Measurements from ENCODE around the gene AUTS2.

AUTS2 gene

GRCh38 chr7:70047384-70047783 lies 449.1 kb downstream of the AUTS2 start:
- no peak for DNase-seq

DNA sequence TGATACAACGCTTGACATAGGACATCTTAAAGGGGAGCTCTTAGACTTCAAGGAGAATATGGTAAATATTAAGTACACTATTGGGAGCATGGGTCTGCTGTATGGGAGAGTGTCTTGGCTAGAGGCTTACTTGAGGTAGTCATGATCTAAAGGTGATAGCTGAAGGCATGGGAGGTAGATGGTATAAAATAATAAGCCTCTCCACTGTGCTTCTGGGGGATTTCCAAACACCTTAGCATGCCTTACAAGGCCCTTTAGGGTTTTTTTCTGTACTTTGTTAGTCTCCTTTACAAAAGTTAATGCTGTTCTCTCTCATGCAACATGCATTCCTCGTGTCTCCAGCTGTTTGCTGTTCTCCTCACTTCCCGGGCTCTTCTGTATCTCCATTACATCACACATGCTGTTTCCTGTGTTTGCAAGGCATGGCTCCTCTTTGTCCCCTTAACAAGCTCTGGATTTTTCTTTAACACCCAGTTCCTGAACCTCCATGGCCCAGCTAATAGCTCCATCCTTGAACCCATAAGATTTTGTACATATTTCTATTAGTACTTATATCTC lies 449.7 kb downstream of the AUTS2 start:
- DNase-seq: no peak

GRCh38 chr7:70051726-70052125 lies 453.5 kb downstream of the AUTS2 start:
- no peak for DNase-seq

- DNase-seq: peak; percentile 61
Observed at GRCh38 chr7:70052691-70053090, 454.4 kb downstream of the AUTS2 start.

DNA sequence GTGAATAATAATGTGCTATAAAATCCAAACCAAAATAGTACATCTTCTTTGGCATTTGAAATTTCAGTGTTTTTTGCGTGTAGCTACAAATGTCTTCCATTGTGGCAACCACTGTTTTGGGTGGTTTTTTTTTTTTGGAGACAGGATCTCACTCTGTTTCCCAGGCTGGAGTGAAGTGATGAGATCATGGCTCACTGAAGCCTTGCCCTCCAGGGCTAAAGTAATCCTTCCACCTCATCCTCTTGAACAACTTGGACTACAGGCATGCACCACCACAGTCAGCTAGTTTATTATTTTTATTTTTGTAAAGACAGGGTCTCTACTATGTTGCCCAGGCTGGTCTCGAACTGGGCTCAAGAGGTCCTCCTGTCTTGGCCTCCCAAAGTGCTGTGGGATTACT lies 455.1 kb downstream of the AUTS2 start:
- DNase-seq: no peak

DNA sequence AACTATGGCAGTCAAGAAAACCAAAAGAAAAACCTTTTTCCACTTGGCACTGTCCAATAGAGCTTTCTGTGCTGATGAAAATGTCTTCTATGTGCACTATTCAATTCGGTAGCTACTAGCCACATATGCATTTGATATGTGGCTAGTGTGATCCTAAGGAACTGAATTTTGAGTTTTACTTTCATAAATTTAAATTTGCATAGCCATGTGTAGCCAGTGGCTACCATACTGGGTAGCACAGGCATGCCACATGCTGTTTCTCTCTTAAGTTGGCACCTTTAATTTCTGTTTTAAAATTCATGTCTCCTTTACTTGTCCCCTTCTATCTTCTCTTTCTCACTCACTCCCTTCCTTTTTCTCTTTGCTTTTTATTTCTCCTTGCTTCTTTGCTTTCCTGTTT lies 455.7 kb downstream of the AUTS2 start:
- no peak for DNase-seq

DNA sequence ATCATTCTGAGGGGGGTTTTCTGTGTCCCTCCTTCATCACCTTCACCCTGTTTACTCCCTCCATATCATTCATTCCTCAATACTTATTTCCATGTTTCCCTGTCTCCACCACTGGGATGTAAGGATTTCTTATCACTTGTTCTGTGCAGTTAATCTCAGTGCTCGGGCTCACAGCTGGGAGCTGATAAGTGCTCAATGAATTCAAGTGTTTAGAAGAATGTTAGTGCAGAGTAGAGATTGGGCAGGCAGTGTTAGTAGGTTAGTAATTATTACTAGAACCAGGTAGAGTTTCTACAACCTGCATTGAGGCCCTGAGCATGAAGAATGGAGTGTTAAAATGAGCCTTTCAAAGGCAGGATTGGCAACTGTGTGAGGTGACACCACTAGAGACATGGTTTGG lies 458.1 kb downstream of the AUTS2 start:
- no peak for DNase-seq

GRCh38 chr7:70060298-70061068 lies 462.2 kb downstream of the AUTS2 start:
- DNase-seq: no peak

GRCh38 chr7:70063371-70063770 lies 465.1 kb downstream of the AUTS2 start:
- no peak for DNase-seq

DNA sequence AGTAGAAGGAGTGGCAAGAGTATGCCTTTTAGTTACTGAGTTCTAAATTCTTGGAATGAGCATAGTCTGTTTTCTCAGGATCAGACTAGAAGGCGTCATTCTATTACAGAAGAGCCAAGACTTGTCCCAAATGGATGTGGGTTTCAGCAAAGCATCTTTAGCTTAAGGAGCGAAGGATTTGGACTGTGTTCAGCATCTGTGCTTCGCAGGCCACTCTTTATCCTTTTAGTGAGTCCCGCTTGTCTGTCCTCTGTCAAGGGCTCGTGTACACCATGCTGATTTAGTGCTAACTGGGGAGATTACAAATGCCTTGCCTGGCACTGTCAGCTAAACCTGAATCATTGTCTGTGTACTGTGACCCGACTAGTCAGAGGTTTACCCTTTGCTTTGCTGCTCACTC lies 465.7 kb downstream of the AUTS2 start:
- no peak for DNase-seq

DNA sequence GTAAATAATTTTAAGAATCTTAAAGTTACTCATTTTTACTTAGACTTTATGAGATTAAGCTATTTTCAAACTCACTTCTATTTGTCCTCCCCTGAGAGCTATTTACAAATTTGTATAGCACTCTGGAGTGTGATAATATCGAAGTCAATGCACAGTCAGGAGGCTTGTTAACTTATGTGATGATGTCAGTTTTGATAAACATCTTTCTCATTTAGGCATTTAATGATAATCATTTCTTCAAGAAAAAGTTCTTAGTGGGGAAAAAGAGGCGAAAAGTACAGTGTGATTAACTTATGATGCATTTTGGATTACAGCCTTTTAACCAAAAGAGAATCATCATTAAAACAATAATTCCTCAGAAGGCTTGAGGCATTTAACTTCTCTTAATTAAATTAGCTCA lies 468.6 kb downstream of the AUTS2 start:
- DNase-seq: no peak

- DNase-seq: no peak
Observed at GRCh38 chr7:70068531-70068930, 470.3 kb downstream of the AUTS2 start.

DNA sequence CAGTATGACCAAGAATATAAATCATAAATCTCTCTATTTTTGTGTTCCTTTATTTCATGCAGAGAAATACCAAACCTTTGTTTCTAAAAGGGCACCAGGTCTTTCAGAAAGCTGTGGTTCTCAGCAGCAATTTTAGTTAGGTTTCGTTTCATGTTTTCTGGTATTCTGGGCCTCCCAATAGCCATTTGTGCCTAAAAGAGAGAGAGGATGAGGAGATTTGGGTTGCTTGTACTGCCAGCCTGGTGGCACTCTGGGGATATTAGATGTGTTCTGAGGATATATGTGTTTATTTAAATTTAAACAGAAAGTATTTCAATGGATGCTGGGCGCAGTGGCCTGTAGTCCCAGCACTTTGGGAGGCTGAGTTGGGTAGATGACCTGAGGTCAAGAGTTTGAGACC lies 471.7 kb downstream of the AUTS2 start:
- no peak for DNase-seq

GRCh38 chr7:70071766-70072165 lies 473.5 kb downstream of the AUTS2 start:
- no peak for DNase-seq

DNA sequence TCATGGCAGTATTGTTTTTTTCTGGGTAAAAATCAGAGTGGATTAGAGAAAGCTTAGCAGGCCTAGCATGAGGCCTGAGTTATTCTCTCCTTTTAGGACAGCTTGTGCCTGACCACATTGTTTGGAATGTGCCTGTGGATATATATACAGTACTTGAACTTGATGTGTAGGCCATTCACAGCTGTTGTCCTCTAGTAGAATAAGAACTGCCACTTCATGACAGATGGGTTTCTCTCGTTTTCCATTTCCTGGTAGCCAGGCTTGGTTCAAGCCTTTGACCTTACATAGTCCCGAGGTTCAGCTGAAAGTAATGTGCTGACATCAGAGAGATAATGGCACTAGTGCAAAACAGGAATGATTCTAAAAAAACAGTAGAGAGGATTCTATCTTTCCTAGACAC lies 473.9 kb downstream of the AUTS2 start:
- DNase-seq: no peak

- no peak for DNase-seq
Observed at GRCh38 chr7:70076325-70076724, 478.1 kb downstream of the AUTS2 start.

DNA sequence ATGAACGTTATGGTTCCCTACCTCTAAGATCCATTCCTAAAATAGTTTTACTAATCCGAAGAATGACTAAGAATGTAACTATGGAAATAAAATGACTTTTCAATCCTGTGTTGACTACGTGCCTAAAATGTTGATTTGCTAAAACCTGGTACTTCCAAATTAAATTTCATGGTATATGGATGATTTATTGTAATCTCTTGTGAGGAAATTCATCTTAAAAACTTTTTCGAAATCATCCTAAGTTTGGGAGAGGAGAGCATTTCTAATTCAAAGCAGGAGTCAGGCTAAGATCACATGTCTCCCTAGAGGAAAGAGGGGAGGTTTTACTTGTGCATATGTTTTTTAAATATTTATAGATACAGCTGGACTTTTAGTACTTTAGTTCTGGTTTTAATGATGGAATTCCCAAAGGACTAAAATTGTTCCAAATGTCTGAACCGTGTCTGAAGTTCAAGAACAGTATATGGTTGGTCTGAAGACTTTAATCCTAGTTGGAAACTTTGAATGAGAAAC lies 483.9 kb downstream of the AUTS2 start:
- no peak for DNase-seq

- DNase-seq: no peak
Observed at GRCh38 chr7:70091362-70091761, 493.1 kb downstream of the AUTS2 start.

DNA sequence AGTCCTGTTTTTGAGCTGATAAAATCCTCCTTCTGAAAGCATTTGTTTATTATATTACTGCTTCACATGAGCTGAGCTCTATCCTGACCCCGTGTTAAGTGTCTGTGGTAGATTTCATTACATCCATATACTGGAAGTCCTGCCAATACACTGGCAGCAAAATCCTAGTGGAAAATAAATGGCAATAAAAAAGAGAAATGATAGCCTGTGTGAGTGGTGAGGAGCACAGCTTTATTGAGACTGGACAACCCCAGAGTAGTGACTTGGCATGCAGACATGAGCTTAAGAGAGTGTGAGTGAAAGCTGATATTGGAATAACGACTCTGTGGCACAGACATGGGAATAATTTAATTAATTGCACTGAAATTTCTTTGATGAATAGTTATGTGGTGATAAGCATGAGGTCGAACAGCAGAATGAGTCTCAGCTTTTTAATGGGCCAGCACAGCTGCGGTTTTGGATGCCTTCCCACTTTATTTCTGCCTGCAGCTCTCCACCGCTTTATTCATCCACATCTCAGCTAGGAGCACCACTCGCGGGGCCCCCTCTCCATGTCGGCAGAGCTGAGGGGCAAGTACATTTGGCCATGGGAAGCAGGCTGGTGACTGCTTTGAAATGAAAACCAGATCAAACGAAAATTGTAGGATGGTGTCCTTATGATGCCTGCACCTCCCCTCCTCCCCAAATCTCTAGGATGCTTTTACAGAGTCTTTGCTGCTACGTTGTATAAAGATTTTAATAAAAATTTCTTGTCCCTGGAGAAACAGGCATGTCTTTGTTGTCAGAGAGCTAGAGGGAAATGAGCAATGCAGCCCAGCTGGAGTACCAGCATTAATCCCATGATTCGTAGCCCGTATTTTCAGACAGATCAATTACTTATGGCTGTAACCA lies 494.3 kb downstream of the AUTS2 start:
- DNase-seq: no peak

DNA sequence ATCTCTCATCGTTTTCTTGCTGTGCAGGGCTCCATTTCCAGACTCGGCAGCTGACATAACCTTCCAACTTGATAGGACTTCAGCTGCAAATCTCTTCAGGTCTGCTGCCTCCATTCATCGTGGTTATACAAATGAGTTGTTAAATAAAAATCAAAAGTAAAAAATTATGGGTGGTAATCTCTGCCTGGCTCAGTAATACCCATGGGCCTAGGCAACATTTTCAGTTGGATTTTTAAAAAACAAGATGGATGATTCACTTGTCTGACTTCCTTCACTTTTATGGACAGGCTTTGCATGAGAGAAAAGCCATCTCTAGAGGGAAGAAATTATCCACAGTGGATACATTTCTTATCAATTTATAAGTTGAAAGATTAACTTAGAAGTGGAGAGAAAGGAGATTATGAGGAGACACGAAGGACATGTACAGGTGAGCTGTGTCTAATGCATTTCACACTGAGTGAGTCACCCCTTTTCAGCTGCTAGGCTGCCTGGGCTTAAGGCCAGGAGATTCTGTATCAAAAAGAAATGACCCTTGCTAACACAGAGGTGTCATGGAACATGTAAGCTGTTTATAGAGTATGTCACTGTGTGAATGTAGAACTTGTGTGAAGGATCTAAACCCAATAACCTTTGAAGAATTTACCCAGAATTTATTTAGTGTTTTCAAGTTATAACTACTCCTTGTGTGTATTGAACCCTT lies 495.1 kb downstream of the AUTS2 start:
- DNase-seq: no peak

- DNase-seq: no peak
Observed at GRCh38 chr7:70094831-70095230, 496.6 kb downstream of the AUTS2 start.

DNA sequence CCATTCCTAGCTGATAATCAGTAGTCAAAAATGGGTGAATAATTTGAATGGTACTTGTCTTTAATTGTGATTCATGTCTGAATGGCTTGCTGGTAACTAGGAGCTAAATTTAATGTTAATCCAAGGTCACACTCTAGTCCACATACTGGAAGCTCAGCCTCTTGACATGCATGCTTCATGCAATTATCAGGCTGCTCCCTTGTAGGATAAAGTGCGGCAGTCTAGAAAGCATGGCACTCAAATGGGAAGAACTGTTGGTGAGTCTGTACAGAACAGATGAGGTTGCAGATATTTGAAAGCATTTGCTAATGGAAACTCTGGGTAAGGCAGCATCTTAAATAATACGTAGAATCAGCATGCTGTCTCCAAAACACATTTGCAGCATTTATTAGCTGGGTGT lies 499.4 kb downstream of the AUTS2 start:
- no peak for DNase-seq

GRCh38 chr7:70098133-70098561 lies 499.9 kb downstream of the AUTS2 start:
- no peak for DNase-seq

Measured in amniotic stem cell (primary cell).